HepG2 (cell line): ENCODE results near the gene UGT1A7. TPM values are rescaled to one million over a fixed set of nuclear protein-coding genes. Genes with fewer than 3 reads are reported as not detected.

Source experiments
- ETV6 ChIP-seq: sonication (generic); formaldehyde crosslinking; conservative IDR thresholded peaks from 2 replicates; pipeline ENCODE4 v1.4.0; 2020; ENCODE audit warnings: missing genetic modification reagents
- FLYWCH1 ChIP-seq: sonication (generic); formaldehyde crosslinking; IDR thresholded peaks from 2 replicates; pipeline ENCODE4 v1.8.1; 2023; ENCODE audit warnings: mild to moderate bottlenecking, missing genetic modification reagents
- FOXO1 ChIP-seq: sonication (generic); formaldehyde crosslinking; IDR thresholded peaks from 2 replicates; pipeline ENCODE4 v1.4.0; 2020; ENCODE audit warnings: missing genetic modification reagents
- FOXP1 ChIP-seq, 2 experiments: fragments of 450-650 bp in 1 of 2; IDR thresholded peaks; 2 replicates each; pipeline ENCODE4 v1.6.1; 2017 to 2018; ENCODE audit warnings: antibody characterized with exemption in 1 of 2
- KAT7 ChIP-seq: IDR thresholded peaks from 2 replicates; pipeline ENCODE4 v1.6.1; 2018; ENCODE audit warnings: borderline replicate concordance, missing compliant biosample characterization
- NBN ChIP-seq: fragments of 450-650 bp; conservative IDR thresholded peaks from 2 replicates; pipeline ENCODE4 v1.6.1; 2017
- NFKB2 ChIP-seq: sonication (generic); formaldehyde crosslinking; IDR thresholded peaks from 2 replicates; pipeline ENCODE4 v1.4.0; 2020; ENCODE audit warnings: missing genetic modification reagents, borderline replicate concordance
- NPAS2 ChIP-seq: sonication (generic); formaldehyde crosslinking; IDR thresholded peaks from 2 replicates; pipeline ENCODE4 v1.8.0; 2022; ENCODE audit warnings: mild to moderate bottlenecking, missing genetic modification reagents, borderline replicate concordance
- RAD51 ChIP-seq: fragments of 450-650 bp; IDR thresholded peaks from 2 replicates; pipeline ENCODE4 v1.6.1; 2016; ENCODE audit warnings: borderline replicate concordance
- SETDB1 ChIP-seq: sonication (generic); formaldehyde crosslinking; IDR thresholded peaks from 2 replicates; pipeline ENCODE4 v1.5.1; 2020; ENCODE audit warnings: missing genetic modification reagents, mild to moderate bottlenecking, borderline replicate concordance
- SOX6 ChIP-seq, 2 experiments: fragments of 450-650 bp in 1 of 2; sonication (generic) in 1 of 2; formaldehyde crosslinking in 1 of 2; IDR thresholded peaks; 2 replicates each; pipeline versions ENCODE4 v1.4.0 to v1.6.1; 2017 to 2020; ENCODE audit warnings: antibody characterized with exemption in 1 of 2, mild to moderate bottlenecking in 1 of 2, missing genetic modification reagents in 1 of 2
- ZNF121 ChIP-seq: sonication (generic); formaldehyde crosslinking; IDR thresholded peaks from 2 replicates; pipeline ENCODE4 v1.5.0; 2020; ENCODE audit warnings: mild to moderate bottlenecking, missing genetic modification reagents
- ZNF460 ChIP-seq: sonication (generic); formaldehyde crosslinking; IDR thresholded peaks from 2 replicates; pipeline ENCODE4 v1.5.1; 2020; ENCODE audit warnings: missing genetic modification reagents, mild to moderate bottlenecking, borderline replicate concordance
- ZNF713 ChIP-seq: sonication (generic); formaldehyde crosslinking; IDR thresholded peaks from 2 replicates; pipeline ENCODE4 v1.4.0; 2020; ENCODE audit warnings: mild to moderate bottlenecking, missing genetic modification reagents
- ZNF792 ChIP-seq: IDR thresholded peaks from 2 replicates; pipeline ENCODE4 v1.6.1; 2016
- polyA plus RNA-seq, 8 experiments: library from polyadenylated mRNA; depleted of rRNA in 3 of 8; stranded (reverse) in 7 of 8; unstranded in 1 of 8; fragments of >200 nt; fragmentation: Illumina TruSeq in 4 of 8; extraction: Trizol in 4 of 8; gene quantifications; 2 replicates each; pipeline versions ENCODE4 v1.2.1 to v1.2.3, GENCODE V29; 2011 to 2016; ENCODE audit warnings: low read depth in 4 of 8, missing spikeins in 1 of 8, mixed read lengths in 1 of 8; ENCODE audit not compliant: insufficient read depth in 1 of 8
- total RNA-seq, 5 experiments: library from RNA; depleted of rRNA; stranded (reverse); fragments of >200 nt; fragmentation: Illumina TruSeq; extraction: Trizol; gene quantifications; 2 replicates each; pipeline ENCODE4 v1.2.3, GENCODE V29; 2016; ENCODE audit warnings: low read depth in 1 of 5
- TF ChIP-seq, protein P1 (sequence below): sonication (generic); formaldehyde crosslinking; IDR thresholded peaks from 2 replicates; pipeline ENCODE4; 2020; ENCODE audit warnings: missing genetic modification reagents, mild to moderate bottlenecking, borderline replicate concordance
- TF ChIP-seq, protein P2 (sequence below): sonication (generic); formaldehyde crosslinking; IDR thresholded peaks from 2 replicates; pipeline ENCODE4 v1.4.0; 2020; ENCODE audit warnings: mild to moderate bottlenecking, missing genetic modification reagents
- TF ChIP-seq, protein P3 (sequence below): sonication (generic); formaldehyde crosslinking; IDR thresholded peaks from 2 replicates; pipeline ENCODE4 v1.4.0; 2020; ENCODE audit warnings: missing genetic modification reagents, mild to moderate bottlenecking, borderline replicate concordance
- TF ChIP-seq, protein P4 (sequence below): sonication (generic); formaldehyde crosslinking; IDR thresholded peaks from 2 replicates; pipeline ENCODE4 v1.4.0; 2020; ENCODE audit warnings: missing genetic modification reagents
- TF ChIP-seq, protein P5 (sequence below): sonication (generic); formaldehyde crosslinking; IDR thresholded peaks from 2 replicates; pipeline ENCODE4 v1.5.0; 2020; ENCODE audit warnings: mild to moderate bottlenecking, missing genetic modification reagents
- TF ChIP-seq, protein P6 (sequence below): sonication (generic); formaldehyde crosslinking; IDR thresholded peaks from 2 replicates; pipeline ENCODE4 v1.8.1; 2023; ENCODE audit warnings: mild to moderate bottlenecking, inconsistent platforms, moderate library complexity, missing genetic modification reagents, borderline replicate concordance

Gene UGT1A7
- total and polyA plus RNA-seq, 2 of the 13 experiments (the other 11 are each of a cell fraction or from before 2014, with no cell fraction given), result not detected

DNA sequence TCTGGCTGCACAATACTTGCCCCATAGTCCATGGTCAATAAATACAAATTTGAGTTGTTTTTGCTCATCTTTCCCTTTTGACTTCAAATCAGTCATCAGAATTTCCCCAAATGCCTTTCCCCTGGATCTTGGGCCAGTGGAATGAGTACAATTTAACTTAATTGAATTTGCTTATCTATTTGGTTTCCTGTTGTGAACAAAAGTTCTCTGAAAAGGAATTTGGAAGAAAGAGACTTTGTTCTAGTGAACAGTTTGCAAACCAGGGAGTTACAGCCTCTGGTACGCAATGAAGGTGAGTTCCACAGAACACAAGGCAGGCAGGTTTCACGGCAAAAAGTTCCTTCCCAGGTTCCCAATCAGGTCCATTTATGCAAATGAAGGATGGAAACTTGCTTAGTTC lies 77.1 kb downstream of the UGT1A7 start (continued):
- no peak for TF ChIP-seq KAT7 (CRISPR knock-in tag)
- TF ChIP-seq, protein P1, sequence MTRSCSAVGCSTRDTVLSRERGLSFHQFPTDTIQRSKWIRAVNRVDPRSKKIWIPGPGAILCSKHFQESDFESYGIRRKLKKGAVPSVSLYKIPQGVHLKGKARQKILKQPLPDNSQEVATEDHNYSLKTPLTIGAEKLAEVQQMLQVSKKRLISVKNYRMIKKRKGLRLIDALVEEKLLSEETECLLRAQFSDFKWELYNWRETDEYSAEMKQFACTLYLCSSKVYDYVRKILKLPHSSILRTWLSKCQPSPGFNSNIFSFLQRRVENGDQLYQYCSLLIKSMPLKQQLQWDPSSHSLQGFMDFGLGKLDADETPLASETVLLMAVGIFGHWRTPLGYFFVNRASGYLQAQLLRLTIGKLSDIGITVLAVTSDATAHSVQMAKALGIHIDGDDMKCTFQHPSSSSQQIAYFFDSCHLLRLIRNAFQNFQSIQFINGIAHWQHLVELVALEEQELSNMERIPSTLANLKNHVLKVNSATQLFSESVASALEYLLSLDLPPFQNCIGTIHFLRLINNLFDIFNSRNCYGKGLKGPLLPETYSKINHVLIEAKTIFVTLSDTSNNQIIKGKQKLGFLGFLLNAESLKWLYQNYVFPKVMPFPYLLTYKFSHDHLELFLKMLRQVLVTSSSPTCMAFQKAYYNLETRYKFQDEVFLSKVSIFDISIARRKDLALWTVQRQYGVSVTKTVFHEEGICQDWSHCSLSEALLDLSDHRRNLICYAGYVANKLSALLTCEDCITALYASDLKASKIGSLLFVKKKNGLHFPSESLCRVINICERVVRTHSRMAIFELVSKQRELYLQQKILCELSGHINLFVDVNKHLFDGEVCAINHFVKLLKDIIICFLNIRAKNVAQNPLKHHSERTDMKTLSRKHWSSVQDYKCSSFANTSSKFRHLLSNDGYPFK (CRISPR knock-in tag), result no peak
- no peak for TF ChIP-seq SETDB1
- TF ChIP-seq, protein P2, sequence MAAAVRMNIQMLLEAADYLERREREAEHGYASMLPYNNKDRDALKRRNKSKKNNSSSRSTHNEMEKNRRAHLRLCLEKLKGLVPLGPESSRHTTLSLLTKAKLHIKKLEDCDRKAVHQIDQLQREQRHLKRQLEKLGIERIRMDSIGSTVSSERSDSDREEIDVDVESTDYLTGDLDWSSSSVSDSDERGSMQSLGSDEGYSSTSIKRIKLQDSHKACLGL (CRISPR knock-in tag), result no peak
- no peak for TF ChIP-seq ZNF792 (CRISPR knock-in tag)
- TF ChIP-seq NBN, result no peak
- TF ChIP-seq ZNF460 (CRISPR knock-in tag), result no peak
- TF ChIP-seq ZNF121 (CRISPR knock-in tag), result no peak
- no peak for TF ChIP-seq FOXP1 (IDR thresholded peaks at IDR 0.05)
- TF ChIP-seq FOXP1 (CRISPR knock-in tag; IDR thresholded peaks at IDR 0.05), result 0 out of 2 replicates have a peak, but pooled peaks have one; percentile 4
- no peak for TF ChIP-seq ETV6 (CRISPR knock-in tag)
- TF ChIP-seq NPAS2 (CRISPR knock-in tag), result no peak
- TF ChIP-seq, protein P3, sequence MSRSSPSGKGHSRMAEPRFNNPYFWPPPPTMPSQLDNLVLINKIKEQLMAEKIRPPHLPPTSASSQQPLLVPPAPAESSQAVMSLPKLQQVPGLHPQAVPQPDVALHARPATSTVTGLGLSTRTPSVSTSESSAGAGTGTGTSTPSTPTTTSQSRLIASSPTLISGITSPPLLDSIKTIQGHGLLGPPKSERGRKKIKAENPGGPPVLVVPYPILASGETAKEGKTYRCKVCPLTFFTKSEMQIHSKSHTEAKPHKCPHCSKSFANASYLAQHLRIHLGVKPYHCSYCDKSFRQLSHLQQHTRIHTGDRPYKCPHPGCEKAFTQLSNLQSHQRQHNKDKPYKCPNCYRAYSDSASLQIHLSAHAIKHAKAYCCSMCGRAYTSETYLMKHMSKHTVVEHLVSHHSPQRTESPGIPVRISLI (CRISPR knock-in tag), result no peak
- no peak for TF ChIP-seq FLYWCH1 (CRISPR knock-in tag)
- no peak for TF ChIP-seq NFKB2 (CRISPR knock-in tag)
- no peak for TF ChIP-seq ZNF713
- no peak for TF ChIP-seq RAD51
- no peak for TF ChIP-seq SOX6 (IDR thresholded peaks at IDR 0.05)
- TF ChIP-seq SOX6 (CRISPR knock-in tag; IDR thresholded peaks at IDR 0.05), result peak; percentile 28; the same call in 1 of the 2 replicates
- TF ChIP-seq, protein P4, sequence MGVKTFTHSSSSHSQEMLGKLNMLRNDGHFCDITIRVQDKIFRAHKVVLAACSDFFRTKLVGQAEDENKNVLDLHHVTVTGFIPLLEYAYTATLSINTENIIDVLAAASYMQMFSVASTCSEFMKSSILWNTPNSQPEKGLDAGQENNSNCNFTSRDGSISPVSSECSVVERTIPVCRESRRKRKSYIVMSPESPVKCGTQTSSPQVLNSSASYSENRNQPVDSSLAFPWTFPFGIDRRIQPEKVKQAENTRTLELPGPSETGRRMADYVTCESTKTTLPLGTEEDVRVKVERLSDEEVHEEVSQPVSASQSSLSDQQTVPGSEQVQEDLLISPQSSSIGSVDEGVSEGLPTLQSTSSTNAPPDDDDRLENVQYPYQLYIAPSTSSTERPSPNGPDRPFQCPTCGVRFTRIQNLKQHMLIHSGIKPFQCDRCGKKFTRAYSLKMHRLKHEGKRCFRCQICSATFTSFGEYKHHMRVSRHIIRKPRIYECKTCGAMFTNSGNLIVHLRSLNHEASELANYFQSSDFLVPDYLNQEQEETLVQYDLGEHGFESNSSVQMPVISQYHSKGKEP (CRISPR knock-in tag), result no peak
- TF ChIP-seq, protein P5, sequence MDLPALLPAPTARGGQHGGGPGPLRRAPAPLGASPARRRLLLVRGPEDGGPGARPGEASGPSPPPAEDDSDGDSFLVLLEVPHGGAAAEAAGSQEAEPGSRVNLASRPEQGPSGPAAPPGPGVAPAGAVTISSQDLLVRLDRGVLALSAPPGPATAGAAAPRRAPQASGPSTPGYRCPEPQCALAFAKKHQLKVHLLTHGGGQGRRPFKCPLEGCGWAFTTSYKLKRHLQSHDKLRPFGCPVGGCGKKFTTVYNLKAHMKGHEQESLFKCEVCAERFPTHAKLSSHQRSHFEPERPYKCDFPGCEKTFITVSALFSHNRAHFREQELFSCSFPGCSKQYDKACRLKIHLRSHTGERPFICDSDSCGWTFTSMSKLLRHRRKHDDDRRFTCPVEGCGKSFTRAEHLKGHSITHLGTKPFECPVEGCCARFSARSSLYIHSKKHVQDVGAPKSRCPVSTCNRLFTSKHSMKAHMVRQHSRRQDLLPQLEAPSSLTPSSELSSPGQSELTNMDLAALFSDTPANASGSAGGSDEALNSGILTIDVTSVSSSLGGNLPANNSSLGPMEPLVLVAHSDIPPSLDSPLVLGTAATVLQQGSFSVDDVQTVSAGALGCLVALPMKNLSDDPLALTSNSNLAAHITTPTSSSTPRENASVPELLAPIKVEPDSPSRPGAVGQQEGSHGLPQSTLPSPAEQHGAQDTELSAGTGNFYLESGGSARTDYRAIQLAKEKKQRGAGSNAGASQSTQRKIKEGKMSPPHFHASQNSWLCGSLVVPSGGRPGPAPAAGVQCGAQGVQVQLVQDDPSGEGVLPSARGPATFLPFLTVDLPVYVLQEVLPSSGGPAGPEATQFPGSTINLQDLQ, result no peak
- peak; percentile 7; the same call in 1 of the 2 replicates for TF ChIP-seq FOXO1 (CRISPR knock-in tag)
- TF ChIP-seq, protein P6, sequence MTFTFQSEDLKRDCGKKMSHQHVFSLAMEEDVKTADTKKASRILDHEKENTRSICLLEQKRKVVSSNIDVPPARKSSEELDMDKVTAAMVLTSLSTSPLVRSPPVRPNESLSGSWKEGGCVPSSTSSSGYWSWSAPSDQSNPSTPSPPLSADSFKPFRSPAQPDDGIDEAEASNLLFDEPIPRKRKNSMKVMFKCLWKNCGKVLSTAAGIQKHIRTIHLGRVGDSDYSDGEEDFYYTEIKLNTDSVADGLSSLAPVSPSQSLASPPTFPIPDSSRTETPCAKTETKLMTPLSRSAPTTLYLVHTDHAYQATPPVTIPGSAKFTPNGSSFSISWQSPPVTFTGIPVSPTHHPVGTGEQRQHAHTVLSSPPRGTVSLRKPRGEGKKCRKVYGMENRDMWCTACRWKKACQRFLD (CRISPR knock-in tag), result no peak
